ENCODE results near the gene CYP27C1.

DNA sequence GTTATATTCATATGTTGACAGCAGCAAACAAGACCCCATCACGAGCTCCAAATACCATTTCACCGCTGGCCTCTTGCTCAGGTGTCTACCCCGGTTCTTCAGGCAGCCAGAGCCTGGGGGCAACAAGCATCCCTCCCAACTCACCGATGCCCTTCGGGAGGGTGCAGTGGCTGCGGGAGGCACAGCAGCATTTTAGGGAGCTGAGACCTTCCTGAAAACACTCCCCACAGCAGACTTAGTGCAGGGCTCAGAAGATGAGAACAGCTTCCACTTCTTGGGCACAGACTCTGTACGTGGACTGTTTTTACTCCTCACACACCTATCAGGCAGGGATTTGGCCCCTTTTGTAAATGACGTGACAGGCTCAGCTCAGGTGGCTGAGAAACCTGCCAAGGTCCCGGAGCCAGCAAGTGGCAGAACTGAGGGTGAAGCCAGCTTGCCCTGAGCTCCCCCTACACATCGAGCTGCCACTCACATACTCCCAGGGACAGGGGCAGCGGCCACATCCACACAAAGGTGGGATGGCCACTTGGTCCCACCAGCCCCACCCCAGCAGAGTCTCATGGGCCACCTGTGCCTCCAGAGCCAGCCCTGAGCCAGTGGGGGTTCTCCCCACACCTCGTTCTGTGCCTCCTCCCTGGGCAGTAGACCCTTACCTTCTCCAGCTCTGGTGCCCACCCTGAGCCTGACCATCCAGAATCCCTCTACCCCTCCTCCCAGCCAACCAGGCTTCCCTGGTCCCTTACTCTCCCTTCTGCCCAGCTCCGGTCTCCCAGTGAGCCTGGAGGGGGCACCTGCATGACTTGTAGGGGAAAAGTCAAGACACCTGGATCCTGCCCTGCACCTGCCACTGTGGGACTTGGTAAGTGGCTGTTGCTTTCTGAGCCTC is 28.5 kb downstream of the CYP27C1 start:
- TF ChIP-seq CTCF (IDR thresholded peaks at IDR 0.05; ENCODE audit: insufficient read depth, low read length, poor library complexity, severe bottlenecking) (no peak), EZH2phosphoT487 (conservative IDR thresholded peaks at IDR 0.05; ENCODE audit: low read length) (no peak)
